Measurements from ENCODE around the gene BSN. TPM values are rescaled to one million over a fixed set of nuclear protein-coding genes. Genes with fewer than 3 reads are reported as not detected.

Gene BSN
- total RNA-seq, 1 donor from 2014 or later, result 0.67 TPM

GRCh38 chr3:49652218-49652902 lies 98.1 kb downstream of the BSN start:
- Mint-ChIP-seq H3K4me3 (no peak overlapping the region), H3K27ac (no peak overlapping the region), H3K27me3 (ENCODE audit: low read depth) (peaks cover 3% of the 10 kb centered on the region), H3K4me1 (peaks cover 3% of the 10 kb centered on the region), H3K9me3 (no peaks in the 10 kb centered on the region), H3K36me3 (no peaks in the 10 kb centered on the region)
- no peak for DNase-seq (ENCODE audit: low spot score in 2 of 2, unreplicated experiment in 2 of 2)
- TF ChIP-seq CTCF (IDR thresholded peaks at IDR 0.05; ENCODE audit: unreplicated experiment), result no peak

GRCh38 chr3:49652903-49653415 lies 98.7 kb downstream of the BSN start:
- Mint-ChIP-seq H3K4me3 (no peak overlapping the region), H3K4me1 (peaks cover 3% of the 10 kb centered on the region), H3K27me3 (ENCODE audit: low read depth) (peaks cover 3% of the 10 kb centered on the region), H3K9me3 (no peaks in the 10 kb centered on the region), H3K27ac (no peak overlapping the region), H3K36me3 (no peaks in the 10 kb centered on the region)
- TF ChIP-seq CTCF (IDR thresholded peaks at IDR 0.05; ENCODE audit: unreplicated experiment), result no peak
- DNase-seq (ENCODE audit: low spot score in 2 of 2, unreplicated experiment in 2 of 2), result no peak

GRCh38 chr3:49653621-49654020 lies 99.3 kb downstream of the BSN start:
- peaks cover 3% of the 10 kb centered on the region for H3K27me3 Mint-ChIP-seq (ENCODE audit: low read depth)
- TF ChIP-seq CTCF (IDR thresholded peaks at IDR 0.05; ENCODE audit: unreplicated experiment), result no peak
- DNase-seq (ENCODE audit: low spot score in 2 of 2, unreplicated experiment in 2 of 2), result no peak
- no peaks in the 10 kb centered on the region for H3K36me3 Mint-ChIP-seq
- no peak overlapping the region for H3K4me3 Mint-ChIP-seq
- H3K4me1 Mint-ChIP-seq, result peaks cover 3% of the 10 kb centered on the region
- no peak overlapping the region for H3K27ac Mint-ChIP-seq
- H3K9me3 Mint-ChIP-seq, result no peaks in the 10 kb centered on the region

GRCh38 chr3:49654176-49654825 lies 100.0 kb downstream of the BSN start:
- Mint-ChIP-seq H3K27ac (no peak overlapping the region), H3K4me3 (no peak overlapping the region), H3K9me3 (no peaks in the 10 kb centered on the region), H3K27me3 (ENCODE audit: low read depth) (peaks cover 3% of the 10 kb centered on the region), H3K36me3 (no peaks in the 10 kb centered on the region), H3K4me1 (peaks cover 3% of the 10 kb centered on the region)
- DNase-seq (ENCODE audit: low spot score in 2 of 2, unreplicated experiment in 2 of 2), result no peak
- TF ChIP-seq CTCF (IDR thresholded peaks at IDR 0.05; ENCODE audit: unreplicated experiment), result no peak

- Mint-ChIP-seq H3K27ac (no peak overlapping the region), H3K4me1 (peaks cover 3% of the 10 kb centered on the region), H3K27me3 (ENCODE audit: low read depth) (peaks cover 3% of the 10 kb centered on the region), H3K36me3 (no peaks in the 10 kb centered on the region), H3K9me3 (no peaks in the 10 kb centered on the region), H3K4me3 (no peak overlapping the region)
- no peak for TF ChIP-seq CTCF (IDR thresholded peaks at IDR 0.05; ENCODE audit: unreplicated experiment)
- no peak for DNase-seq (ENCODE audit: low spot score in 2 of 2, unreplicated experiment in 2 of 2)
Measured at GRCh38 chr3:49654955-49655556, 100.8 kb downstream of the BSN start.
